Bone marrow (tissue), 2 donors: ENCODE measurements around the gene LHFPL2.

Experiments used
- DNase-seq, 2 donors: peaks; one replicate each; lab custom pipeline; 2025; lab: John Stamatoyannopoulos, UW

LHFPL2 gene

DNA sequence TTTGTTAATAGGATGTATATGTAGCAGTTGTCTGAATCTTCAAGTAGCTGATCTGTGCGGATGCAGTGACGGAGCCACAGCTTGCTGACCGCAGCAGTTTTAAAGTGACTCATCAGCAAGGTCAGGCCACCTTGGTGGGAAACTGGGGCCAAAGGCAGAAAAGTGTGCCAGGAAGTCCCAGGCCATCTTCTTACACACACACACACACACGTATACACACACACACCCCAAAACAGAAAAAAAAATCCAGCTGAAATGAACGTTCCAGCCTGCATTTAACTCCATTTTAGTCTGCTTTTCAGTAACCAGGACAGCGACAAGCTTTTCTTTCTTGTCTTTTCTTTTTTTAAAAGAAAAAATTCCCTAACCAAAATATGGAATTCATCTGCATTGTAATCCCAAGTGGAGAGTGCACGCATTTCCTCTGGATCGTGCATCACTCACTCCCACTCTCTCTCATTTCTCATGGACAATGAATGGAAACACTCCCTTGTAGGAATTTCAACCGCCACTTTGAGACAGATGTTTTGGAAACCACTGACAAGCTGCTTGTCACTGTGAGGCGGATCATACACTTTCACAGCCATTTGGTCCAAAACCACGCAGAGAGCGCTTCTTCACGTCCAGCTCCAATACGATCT lies 103.9 kb downstream of the LHFPL2 start:
- DNase-seq = no peak

- no peak for DNase-seq
Observed at GRCh38 chr5:78543916-78544315, 104.7 kb downstream of the LHFPL2 start.

DNA sequence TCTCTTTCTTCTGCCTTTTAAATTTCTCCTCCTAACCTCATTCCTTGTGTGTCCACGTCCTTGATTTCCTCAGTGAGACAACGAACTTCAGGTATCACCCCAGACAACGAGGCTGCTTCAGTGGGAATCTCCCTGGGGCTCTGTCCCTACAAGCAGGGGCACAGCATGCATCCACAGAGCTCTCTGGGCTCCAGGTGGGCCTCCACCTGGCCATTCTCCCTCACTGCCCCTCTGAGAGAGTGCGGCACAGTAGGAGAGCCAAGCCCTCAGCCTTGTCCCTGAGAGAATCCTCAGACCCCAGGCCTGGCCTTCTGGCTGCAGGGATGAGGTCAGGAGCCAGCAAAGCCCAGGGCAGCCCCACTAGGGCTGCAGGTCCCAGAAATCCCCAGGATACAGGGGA lies 105.3 kb downstream of the LHFPL2 start:
- DNase-seq = no peak

DNA sequence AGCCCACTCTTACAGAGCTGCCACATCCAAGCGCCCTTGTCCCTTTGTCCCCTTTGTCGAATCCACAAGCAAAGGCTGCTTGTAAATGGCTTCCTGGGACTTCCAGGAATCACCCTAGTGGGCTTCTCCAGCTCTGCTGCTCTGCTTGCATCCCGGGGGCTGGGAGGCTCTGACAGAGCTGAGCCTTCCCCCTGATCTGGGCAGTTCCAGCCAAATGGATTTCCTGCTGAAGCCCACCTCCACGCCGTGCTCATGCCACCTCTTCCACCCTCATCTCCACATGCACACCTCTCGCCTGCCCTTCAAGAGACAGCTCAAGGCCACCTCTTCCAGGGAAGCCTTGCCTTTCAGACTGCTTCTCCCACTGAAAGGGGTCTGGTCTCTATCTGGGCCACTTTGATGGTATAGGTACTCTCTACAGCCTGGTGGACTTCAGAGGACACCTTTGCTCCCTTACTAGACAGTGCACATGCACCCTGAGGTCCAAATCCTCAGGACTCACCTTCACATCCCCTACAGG lies 106.2 kb downstream of the LHFPL2 start:
- DNase-seq = no peak

DNA sequence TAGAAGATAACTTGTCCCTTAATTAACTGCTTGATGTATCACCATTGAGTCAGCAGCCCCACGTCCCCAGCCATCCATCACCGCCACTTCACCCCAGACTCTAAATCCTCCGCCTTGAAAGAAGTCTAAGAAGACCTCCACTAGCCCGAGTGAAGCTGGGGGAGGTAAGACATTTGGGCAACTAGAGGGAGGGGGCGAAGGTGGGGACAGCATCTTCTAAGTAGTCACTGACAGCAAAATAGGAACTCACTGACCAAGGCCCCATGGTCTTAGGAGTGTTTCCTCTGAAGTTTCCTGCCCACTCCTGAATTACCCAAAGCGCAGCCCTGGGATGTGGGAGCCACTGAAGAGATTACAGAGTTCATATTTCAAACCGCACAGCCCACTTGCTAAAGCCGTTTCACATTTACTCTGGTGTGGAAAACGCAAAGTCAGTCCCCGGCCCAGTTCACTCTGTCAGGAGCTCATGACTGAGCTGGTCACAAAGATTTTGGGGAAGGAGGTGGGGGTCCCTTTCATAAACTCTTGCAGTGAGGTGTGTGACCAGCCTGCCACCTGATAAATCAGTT lies 107.4 kb downstream of the LHFPL2 start:
- DNase-seq = no peak

DNA sequence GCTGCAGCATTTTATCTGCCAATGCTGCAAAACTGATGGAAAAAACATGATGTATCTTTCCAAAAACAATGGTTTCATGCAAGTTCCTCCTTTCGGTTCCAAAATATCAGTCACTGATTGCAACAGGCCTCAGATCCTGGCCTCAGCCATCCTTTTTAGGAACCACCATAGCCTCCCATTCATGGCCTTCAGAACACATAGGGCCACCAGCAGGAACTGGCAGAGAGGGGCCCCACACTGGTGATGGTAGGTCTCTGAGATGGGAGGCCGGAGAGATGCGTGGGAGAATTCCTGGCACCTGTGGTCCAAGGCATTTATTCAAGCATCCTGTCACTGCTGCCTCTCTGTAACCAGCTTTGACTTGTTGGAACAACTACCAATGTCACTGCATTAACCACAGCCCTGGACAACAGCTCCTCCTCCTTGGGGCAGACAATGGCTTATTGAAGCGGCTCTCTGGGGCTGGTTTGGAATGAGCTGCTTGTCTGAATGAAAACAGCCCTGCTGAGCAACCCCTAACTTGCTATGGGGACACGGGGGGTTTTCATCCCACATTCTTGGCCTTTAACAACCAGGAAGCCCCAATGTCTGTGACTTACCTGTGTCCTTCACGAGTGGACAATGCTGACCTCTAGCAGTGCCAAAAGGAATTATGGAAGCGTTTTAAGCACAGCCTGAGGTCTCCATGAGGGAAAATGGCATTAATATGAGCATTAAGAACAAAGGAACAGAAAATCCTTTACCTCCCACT lies 108.1 kb downstream of the LHFPL2 start:
- peak in 1 of 2 donors; percentile 45 for DNase-seq

DNA sequence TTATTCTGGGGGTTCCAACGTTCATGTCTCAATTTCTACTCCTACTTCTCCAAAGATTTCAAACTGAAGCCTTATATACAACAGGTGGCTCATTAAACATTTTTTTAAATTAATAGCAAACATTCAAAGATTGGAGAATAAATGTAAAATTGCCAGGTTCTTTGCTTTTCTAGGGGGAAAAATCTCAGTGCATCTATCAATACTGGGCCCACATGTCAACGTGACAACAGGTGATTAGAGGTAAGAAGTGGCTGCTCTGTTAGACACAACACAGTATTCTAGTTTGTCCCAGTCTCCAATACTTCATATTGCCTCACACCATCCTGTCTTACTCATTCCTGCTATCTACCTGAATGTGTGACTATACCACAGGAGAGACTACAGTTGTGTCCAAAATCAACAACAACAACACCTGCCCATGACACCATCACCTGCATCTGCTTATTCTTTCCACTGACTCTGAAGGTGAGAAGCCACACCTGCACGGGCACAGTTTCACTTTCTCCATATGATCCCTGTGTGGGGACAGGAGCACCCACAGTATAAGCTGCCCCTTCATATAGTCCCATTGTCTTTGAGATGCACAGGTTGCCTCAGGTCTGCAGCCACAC lies 110.2 kb downstream of the LHFPL2 start:
- DNase-seq = no peak

DNA sequence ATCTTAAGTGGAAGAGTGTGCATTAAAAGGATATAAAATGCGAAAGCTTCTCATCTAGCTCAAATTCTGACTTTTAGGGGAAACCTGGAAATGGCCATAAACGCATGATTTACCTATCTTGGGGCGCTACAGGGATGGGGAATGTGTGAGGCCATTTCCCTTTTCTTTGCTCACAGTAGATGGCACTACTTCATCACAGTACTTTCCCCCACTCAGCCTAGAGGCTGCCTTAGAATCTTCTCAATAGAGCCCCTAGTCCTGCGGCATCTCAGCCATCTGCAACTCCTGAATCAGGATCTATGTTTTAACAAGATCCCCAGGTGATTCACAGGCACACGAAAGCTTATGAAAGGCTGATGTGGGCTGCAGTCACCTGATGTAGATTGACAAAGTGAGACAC lies 110.8 kb downstream of the LHFPL2 start:
- peak in 1 of 2 donors; percentile 46 for DNase-seq

DNA sequence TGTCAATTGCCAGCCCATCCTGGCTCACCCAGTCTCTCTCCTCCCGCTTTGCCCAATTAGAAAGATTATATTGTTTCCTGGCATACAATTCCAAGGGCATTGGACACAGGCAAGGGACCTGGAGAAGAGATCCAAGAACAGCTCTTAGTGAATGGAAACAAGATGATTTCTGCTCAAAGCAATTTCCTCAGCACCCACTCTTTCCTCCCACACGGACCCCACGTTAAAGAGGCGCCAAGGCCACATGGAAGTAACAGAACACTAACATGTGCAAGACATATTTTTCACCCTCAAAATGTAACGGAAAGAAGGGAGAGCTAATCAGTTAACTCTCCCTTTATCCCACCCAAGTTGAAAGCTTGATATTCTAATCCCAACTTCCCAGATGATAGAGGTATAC lies 111.2 kb downstream of the LHFPL2 start:
- DNase-seq = no peak

GRCh38 chr5:78536661-78537196 lies 111.8 kb downstream of the LHFPL2 start:
- no peak for DNase-seq

GRCh38 chr5:78534905-78535200 lies 113.7 kb downstream of the LHFPL2 start:
- DNase-seq = no peak

GRCh38 chr5:78534148-78534904 lies 114.2 kb downstream of the LHFPL2 start:
- DNase-seq = no peak

GRCh38 chr5:78533356-78533755 lies 115.2 kb downstream of the LHFPL2 start:
- DNase-seq = peak in 1 of 2 donors; percentile 21

- DNase-seq = no peak
Observed at GRCh38 chr5:78530342-78531096, 118.1 kb downstream of the LHFPL2 start.

GRCh38 chr5:78527925-78528324 lies 120.6 kb downstream of the LHFPL2 start:
- no peak for DNase-seq

DNA sequence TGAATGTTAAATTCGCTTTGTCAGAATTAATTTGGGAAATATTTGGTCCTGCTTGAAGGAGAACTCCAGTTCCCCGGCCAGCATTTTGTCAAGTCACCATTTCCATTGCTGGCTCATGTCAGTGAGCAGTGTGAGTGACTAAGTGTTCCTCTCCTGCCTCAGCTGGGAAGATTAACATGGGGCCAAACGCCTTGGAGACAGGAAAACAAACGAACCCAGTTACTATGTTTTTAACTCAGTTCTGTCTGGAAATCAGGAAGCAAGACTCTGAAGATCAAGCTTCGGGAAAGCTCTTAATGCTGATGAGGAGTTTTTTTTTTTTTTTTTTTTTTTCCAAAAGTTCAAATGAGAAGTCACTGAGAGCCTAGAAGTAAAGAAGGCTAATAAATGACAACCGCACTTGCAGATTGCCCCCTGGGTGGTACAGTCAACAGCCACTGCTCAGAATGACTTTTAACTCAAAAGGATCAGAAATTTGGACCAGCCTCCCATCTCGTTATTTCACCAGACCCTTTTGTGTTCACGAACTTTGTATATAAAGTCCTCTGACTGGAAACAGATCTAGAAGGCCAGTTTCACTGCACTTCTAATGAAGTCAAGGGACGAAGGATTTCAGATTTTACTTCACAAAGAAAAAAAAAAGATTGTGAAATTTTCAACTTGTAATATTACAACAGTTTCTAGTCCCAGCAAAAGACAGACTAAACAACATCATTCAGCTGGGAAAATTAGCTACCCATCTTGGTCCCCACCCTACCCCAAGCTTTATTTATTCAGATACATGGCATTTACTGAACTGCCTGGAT lies 121.3 kb downstream of the LHFPL2 start:
- DNase-seq = peak in 1 of 2 donors; percentile 58

DNA sequence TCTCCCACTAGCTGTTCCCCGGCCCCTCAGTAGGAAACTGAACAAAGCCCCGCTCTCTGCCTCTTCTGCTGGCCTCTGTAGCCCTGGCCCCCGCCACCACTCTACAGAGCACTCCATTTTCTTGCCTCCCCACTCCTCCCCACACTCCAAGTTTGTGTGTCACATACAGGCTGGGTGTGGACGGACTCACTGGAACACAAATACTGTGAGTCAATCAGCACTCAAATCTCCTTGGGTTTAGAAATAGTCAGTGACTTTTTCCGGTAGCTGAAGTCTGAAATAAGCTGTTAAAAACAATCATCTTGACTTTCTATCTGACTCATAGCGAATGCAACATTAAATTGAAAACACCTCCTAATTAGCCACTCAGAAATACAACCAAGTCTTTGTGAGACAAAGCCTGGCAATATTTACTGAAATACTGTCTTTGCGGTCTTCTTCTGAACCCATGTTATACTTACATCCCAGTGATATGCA lies 122.5 kb downstream of the LHFPL2 start:
- peak in 1 of 2 donors; percentile 20 for DNase-seq

DNA sequence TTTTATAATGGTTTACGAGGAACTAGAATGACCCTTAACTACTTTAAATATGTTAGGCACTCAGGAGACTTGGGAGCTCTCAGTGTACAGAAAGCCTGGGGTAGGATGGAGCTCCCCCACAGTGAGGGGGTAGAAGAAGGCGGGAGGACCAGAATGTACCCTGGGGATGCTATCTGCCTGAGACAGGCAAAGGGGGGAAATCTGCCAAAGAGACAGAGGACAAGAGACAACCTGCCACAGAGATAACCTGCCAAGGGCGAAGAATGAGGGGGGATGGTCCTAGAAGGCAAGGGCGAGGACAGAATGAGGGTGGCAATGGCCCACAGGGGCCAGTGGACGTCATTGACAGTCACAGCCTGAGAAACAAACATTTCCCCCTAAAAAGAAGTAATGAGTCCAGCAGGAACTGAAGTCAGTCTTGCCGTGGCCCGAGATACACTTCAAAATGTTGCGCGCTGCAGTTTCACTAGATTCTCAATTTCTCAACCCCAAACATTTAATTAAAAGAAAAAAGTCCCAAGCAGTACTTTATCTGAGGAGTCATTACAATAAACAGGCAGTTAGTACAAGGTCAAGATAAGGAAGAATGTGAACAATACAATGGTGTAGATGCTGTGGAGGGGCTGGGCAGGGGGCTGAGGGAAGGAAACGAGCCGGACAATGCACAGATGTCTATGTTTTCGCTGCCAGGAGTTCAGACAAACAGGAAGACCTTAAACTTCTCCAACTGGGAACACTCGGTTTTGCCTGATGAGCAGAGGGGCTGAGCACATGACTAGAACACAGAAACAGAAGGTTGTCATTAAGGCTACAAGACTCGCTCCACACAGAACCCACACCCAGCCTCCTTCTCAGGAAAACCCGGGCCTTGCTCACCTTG lies 125.0 kb downstream of the LHFPL2 start:
- DNase-seq = no peak
